ENCODE measurements around the gene CPS1. TPM values are rescaled to one million over a fixed set of nuclear protein-coding genes. Genes with fewer than 3 reads are reported as not detected.

The CPS1 gene
- total RNA-seq, 1 donor from 2014 or later, result 8.0 TPM

DNA sequence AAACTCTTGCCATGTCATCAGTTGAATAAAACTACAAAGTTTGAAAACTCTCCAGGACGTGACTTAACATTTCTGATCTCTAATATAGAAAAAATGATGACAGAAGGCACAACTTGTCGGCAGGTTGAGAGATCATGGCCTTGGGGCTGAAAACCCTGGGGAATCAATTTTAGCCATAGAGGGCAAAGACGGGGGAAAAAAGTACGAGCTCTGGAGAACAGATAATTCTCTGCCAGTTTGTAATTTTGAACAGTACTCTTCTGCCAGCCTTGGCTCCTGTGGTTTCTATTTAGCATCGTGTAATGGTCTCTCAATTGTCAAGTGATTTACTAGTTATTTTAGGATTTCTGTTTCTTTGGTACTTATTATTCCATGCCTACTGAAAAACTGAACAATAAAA lies 25.3 kb upstream of the CPS1 start:
- no peaks in the 10 kb centered on the region for H3K9me3 Mint-ChIP-seq (ENCODE audit: unreplicated experiment)
- Histone ChIP-seq H3K9ac (ENCODE audit: low read length) (no peak overlapping the region), H3K4me2 (ENCODE audit: low read length) (no peak overlapping the region), H3K27ac (ENCODE audit: low read depth, low read length) (no peak overlapping the region), H4K20me1 (ENCODE audit: insufficient read depth, low read length) (no peaks in the 10 kb centered on the region), H3K4me3 (ENCODE audit: insufficient read depth, low read depth, low read length) (no peak overlapping the region), H3K36me3 (ENCODE audit: insufficient read depth, low read length) (no peaks in the 10 kb centered on the region), H3K4me1 (ENCODE audit: insufficient read depth, low read length) (no peaks in the 10 kb centered on the region), H3K27me3 (ENCODE audit: insufficient read depth, low read length) (no peaks in the 10 kb centered on the region), H2AFZ (ENCODE audit: low read depth, low read length) (no peak overlapping the region), H3K79me2 (ENCODE audit: insufficient read depth, low read length) (no peaks in the 10 kb centered on the region), H3K9me3 (ENCODE audit: insufficient read depth, low read depth, low read length) (no peaks in the 10 kb centered on the region)
- no peak overlapping the region for H3K4me3 Mint-ChIP-seq (ENCODE audit: unreplicated experiment)
- TF ChIP-seq EZH2 (IDR thresholded peaks at IDR 0.05; ENCODE audit: insufficient read depth, low read length), result no peak
- TF ChIP-seq, protein P1, sequence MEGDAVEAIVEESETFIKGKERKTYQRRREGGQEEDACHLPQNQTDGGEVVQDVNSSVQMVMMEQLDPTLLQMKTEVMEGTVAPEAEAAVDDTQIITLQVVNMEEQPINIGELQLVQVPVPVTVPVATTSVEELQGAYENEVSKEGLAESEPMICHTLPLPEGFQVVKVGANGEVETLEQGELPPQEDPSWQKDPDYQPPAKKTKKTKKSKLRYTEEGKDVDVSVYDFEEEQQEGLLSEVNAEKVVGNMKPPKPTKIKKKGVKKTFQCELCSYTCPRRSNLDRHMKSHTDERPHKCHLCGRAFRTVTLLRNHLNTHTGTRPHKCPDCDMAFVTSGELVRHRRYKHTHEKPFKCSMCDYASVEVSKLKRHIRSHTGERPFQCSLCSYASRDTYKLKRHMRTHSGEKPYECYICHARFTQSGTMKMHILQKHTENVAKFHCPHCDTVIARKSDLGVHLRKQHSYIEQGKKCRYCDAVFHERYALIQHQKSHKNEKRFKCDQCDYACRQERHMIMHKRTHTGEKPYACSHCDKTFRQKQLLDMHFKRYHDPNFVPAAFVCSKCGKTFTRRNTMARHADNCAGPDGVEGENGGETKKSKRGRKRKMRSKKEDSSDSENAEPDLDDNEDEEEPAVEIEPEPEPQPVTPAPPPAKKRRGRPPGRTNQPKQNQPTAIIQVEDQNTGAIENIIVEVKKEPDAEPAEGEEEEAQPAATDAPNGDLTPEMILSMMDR (IDR thresholded peaks at IDR 0.05; ENCODE audit: insufficient read depth, low read depth, low read length), result no peak
- H3K27me3 Mint-ChIP-seq (ENCODE audit: low read depth, unreplicated experiment), result no peaks in the 10 kb centered on the region
- no peak for FAIRE-seq
- H3K4me1 Mint-ChIP-seq (ENCODE audit: low read depth, unreplicated experiment), result no peaks in the 10 kb centered on the region
- no peak for DNase-seq (ENCODE audit: low read depth)
- no peak overlapping the region for H3K27ac Mint-ChIP-seq (ENCODE audit: unreplicated experiment)
- H3K36me3 Mint-ChIP-seq (ENCODE audit: low read depth, unreplicated experiment), result no peaks in the 10 kb centered on the region

DNA sequence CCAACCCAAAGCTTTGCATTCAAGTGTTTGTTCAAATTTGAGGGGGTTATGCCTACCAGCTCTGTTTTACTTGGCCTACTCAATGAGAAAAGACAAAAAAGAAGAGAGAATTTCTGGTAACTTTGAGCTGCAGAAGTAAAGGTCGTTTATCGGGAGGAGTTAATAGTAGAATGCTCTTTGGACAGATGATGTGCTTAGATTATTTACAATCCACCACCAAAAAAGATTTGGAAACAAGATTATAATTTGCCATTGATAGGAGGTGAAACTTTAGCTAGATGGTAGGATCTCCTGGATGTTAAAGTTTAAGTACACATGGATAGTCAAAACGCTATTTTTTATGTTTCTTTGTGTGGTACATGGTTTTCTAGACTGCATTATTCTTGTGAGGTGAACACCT lies 24.9 kb upstream of the CPS1 start:
- Histone ChIP-seq H4K20me1 (ENCODE audit: insufficient read depth, low read length) (no peaks in the 10 kb centered on the region), H3K4me1 (ENCODE audit: insufficient read depth, low read length) (no peaks in the 10 kb centered on the region), H3K9ac (ENCODE audit: low read length) (no peak overlapping the region), H3K9me3 (ENCODE audit: insufficient read depth, low read depth, low read length) (no peaks in the 10 kb centered on the region), H3K36me3 (ENCODE audit: insufficient read depth, low read length) (no peaks in the 10 kb centered on the region), H3K4me3 (ENCODE audit: insufficient read depth, low read depth, low read length) (no peak overlapping the region), H3K4me2 (ENCODE audit: low read length) (no peak overlapping the region), H3K27me3 (ENCODE audit: insufficient read depth, low read length) (no peaks in the 10 kb centered on the region), H2AFZ (ENCODE audit: low read depth, low read length) (no peak overlapping the region), H3K79me2 (ENCODE audit: insufficient read depth, low read length) (no peaks in the 10 kb centered on the region), H3K27ac (ENCODE audit: low read depth, low read length) (no peak overlapping the region)
- Mint-ChIP-seq H3K9me3 (ENCODE audit: unreplicated experiment) (no peaks in the 10 kb centered on the region), H3K4me1 (ENCODE audit: low read depth, unreplicated experiment) (no peaks in the 10 kb centered on the region), H3K27me3 (ENCODE audit: low read depth, unreplicated experiment) (no peaks in the 10 kb centered on the region), H3K27ac (ENCODE audit: unreplicated experiment) (no peak overlapping the region), H3K36me3 (ENCODE audit: low read depth, unreplicated experiment) (no peaks in the 10 kb centered on the region), H3K4me3 (ENCODE audit: unreplicated experiment) (no peak overlapping the region)
- TF ChIP-seq EZH2 (IDR thresholded peaks at IDR 0.05; ENCODE audit: insufficient read depth, low read length), result no peak
- TF ChIP-seq, protein P1 (IDR thresholded peaks at IDR 0.05; ENCODE audit: insufficient read depth, low read depth, low read length), result no peak
- FAIRE-seq, result no peak
- no peak for DNase-seq (ENCODE audit: low read depth)

DNA sequence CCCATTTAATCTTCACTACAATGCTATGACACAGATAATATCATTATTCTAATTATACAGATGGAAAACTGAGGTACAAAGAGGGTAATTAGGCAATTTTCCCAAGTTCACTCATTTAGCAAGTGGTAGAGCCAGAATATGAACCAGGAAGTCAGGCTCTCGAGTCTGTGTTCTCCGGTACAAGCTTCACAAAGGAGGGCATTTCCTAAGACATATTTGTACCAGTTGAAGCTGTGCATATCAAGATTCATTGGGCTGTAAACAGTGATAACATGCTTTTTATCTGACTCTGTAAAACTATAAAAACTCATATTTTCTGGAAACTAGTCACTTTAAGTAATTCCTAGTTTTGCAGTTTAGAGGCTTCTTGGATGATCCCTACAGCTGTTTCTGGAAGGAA lies 23.0 kb upstream of the CPS1 start:
- no peak overlapping the region for H3K4me3 ChIP-seq (ENCODE audit: insufficient read depth, low read depth, low read length)
- Mint-ChIP-seq H3K4me3 (ENCODE audit: unreplicated experiment) (no peak overlapping the region), H3K9me3 (ENCODE audit: unreplicated experiment) (no peaks in the 10 kb centered on the region), H3K36me3 (ENCODE audit: low read depth, unreplicated experiment) (no peaks in the 10 kb centered on the region), H3K27me3 (ENCODE audit: low read depth, unreplicated experiment) (no peaks in the 10 kb centered on the region), H3K4me1 (ENCODE audit: low read depth, unreplicated experiment) (no peaks in the 10 kb centered on the region), H3K27ac (ENCODE audit: unreplicated experiment) (no peak overlapping the region)
- TF ChIP-seq, protein P1 (IDR thresholded peaks at IDR 0.05; ENCODE audit: insufficient read depth, low read depth, low read length), result no peak
- TF ChIP-seq EZH2 (IDR thresholded peaks at IDR 0.05; ENCODE audit: insufficient read depth, low read length), result no peak
- H3K36me3 ChIP-seq (ENCODE audit: insufficient read depth, low read length), result no peaks in the 10 kb centered on the region
- H3K4me1 ChIP-seq (ENCODE audit: insufficient read depth, low read length), result no peaks in the 10 kb centered on the region
- FAIRE-seq (no peak), DNase-seq (ENCODE audit: low read depth) (no peak)
- H2AFZ ChIP-seq (ENCODE audit: low read depth, low read length), result no peak overlapping the region
- H3K4me2 ChIP-seq (ENCODE audit: low read length), result no peak overlapping the region
- H3K9me3 ChIP-seq (ENCODE audit: insufficient read depth, low read depth, low read length), result no peaks in the 10 kb centered on the region
- no peaks in the 10 kb centered on the region for H3K27me3 ChIP-seq (ENCODE audit: insufficient read depth, low read length)
- H3K27ac ChIP-seq (ENCODE audit: low read depth, low read length), result no peak overlapping the region
- H3K79me2 ChIP-seq (ENCODE audit: insufficient read depth, low read length), result no peaks in the 10 kb centered on the region
- H4K20me1 ChIP-seq (ENCODE audit: insufficient read depth, low read length), result no peaks in the 10 kb centered on the region
- H3K9ac ChIP-seq (ENCODE audit: low read length), result no peak overlapping the region

Measured in astrocyte (in vitro differentiated cells and primary cell).